ENCODE measurements around the gene PREX1.

Gene PREX1

DNA sequence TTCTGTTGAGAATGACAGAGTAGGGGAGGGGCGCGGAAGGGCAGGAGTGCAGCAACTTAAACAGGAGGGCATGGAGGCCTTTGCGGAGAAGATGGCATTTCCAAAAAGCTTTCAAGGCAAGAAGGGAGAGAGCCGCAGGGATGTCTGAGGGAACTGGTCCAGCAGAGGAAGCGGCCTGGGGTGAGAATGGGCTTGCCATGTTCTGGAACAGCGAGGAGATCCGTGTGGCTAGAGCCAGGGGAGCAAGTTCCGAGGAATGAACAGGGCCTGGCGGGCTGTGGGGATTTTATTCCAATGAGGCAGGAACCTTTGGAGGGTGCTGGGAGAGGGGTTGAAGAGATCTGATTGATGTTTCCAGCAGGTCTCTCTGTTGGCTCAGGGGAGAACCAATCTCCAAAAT is 86.1 kb downstream of the PREX1 start:
- Mint-ChIP-seq H3K36me3 (ENCODE audit: low read depth) (peaks cover 89% of the 10 kb centered on the region), H3K27ac (no peak overlapping the region), H3K27me3 (no peaks in the 10 kb centered on the region), H3K4me3 (no peak overlapping the region), H3K4me1 (ENCODE audit: low read depth) (peaks cover 38% of the 10 kb centered on the region), H3K9me3 (no peaks in the 10 kb centered on the region)
- intact Hi-C loops (cut with micrococcal nuclease) = no loop called here

GRCh38 chr20:48740712-48741111 is 87.1 kb downstream of the PREX1 start:
- Mint-ChIP-seq H3K9me3 (no peaks in the 10 kb centered on the region), H3K27ac (no peak overlapping the region), H3K4me1 (ENCODE audit: low read depth) (peaks cover 48% of the 10 kb centered on the region), H3K36me3 (ENCODE audit: low read depth) (peaks cover 98% of the 10 kb centered on the region), H3K4me3 (no peak overlapping the region), H3K27me3 (no peaks in the 10 kb centered on the region)
- intact Hi-C loops (cut with micrococcal nuclease) = no loop called here

DNA sequence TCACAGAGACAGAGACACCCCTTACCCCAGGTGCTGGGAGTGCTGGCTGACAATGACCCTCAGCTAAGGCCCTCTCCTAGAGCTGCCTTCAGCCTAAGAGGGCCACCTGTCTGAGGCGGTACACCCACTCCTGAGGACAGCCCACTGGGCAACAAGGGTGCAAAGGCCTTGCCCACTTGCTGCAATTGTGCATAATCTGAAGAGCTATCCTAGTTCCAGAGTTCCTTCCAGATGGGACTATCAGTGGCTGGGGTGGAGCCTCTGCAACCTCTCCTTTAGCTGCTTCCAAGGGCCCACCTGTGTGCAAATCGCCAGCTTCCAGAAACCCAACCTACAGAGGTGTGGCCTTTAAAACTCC is 87.5 kb downstream of the PREX1 start:
- H3K4me3 Mint-ChIP-seq = no peak overlapping the region
- no peak overlapping the region for H3K27ac Mint-ChIP-seq
- intact Hi-C loops (cut with micrococcal nuclease) = no loop called here
- peaks cover 99% of the 10 kb centered on the region for H3K36me3 Mint-ChIP-seq (ENCODE audit: low read depth)
- peaks cover 52% of the 10 kb centered on the region for H3K4me1 Mint-ChIP-seq (ENCODE audit: low read depth)
- no peaks in the 10 kb centered on the region for H3K27me3 Mint-ChIP-seq
- H3K9me3 Mint-ChIP-seq = no peaks in the 10 kb centered on the region

GRCh38 chr20:48739395-48740291 is 88.2 kb downstream of the PREX1 start:
- no peak overlapping the region for H3K27ac Mint-ChIP-seq
- H3K36me3 Mint-ChIP-seq (ENCODE audit: low read depth) = peaks cover 99% of the 10 kb centered on the region
- intact Hi-C loops (cut with micrococcal nuclease) = no loop called here
- no peaks in the 10 kb centered on the region for H3K27me3 Mint-ChIP-seq
- H3K9me3 Mint-ChIP-seq = no peaks in the 10 kb centered on the region
- H3K4me3 Mint-ChIP-seq = no peak overlapping the region
- H3K4me1 Mint-ChIP-seq (ENCODE audit: low read depth) = peaks cover 57% of the 10 kb centered on the region

- Mint-ChIP-seq H3K9me3 (no peaks in the 10 kb centered on the region), H3K27ac (peak overlapping the region; percentile 56), H3K27me3 (no peaks in the 10 kb centered on the region), H3K4me1 (ENCODE audit: low read depth) (peaks cover 58% of the 10 kb centered on the region), H3K36me3 (ENCODE audit: low read depth) (peaks cover 99% of the 10 kb centered on the region), H3K4me3 (no peak overlapping the region)
- intact Hi-C loops (cut with micrococcal nuclease) = no loop called here
Measured at GRCh38 chr20:48738399-48739304, 89.1 kb downstream of the PREX1 start.

- no peaks in the 10 kb centered on the region for H3K9me3 Mint-ChIP-seq
- H3K4me3 Mint-ChIP-seq = no peak overlapping the region
- peak overlapping the region; percentile 56 for H3K27ac Mint-ChIP-seq
- intact Hi-C loops (cut with micrococcal nuclease) = no loop called here
- peaks cover 64% of the 10 kb centered on the region for H3K4me1 Mint-ChIP-seq (ENCODE audit: low read depth)
- no peaks in the 10 kb centered on the region for H3K27me3 Mint-ChIP-seq
- H3K36me3 Mint-ChIP-seq (ENCODE audit: low read depth) = peaks cover 99% of the 10 kb centered on the region
Measured at GRCh38 chr20:48738094-48738398, 89.8 kb downstream of the PREX1 start.

DNA sequence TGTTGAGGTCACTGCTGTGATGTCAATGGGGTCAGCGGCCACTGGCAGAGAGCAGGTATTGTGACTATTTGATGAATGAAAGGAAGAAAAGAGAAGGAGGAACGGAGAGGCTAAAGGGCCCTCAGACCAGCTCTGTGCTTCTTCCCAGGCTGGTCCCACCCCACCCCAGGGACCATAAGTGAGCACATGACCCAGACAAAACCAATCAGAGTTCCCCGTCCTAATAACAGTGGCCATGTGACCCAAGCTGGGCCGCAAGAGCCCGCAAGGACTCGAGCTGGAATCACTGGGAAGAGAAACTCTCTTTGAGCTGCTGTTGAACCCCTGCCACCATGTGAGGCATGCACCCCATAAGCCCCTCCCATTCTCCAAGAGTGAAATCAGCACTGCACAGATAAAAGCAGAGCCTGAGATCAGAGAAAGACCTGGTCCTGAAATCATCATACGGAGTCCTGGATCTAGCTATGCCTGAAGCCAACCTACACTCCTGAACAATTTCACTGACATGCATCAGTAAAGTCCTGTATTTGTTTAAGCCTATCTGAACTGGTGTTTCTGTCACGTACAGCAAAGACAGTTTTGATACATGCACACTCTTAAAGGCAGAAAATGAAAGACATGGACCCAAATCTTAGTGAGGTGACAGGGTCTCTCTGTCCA is 90.2 kb downstream of the PREX1 start:
- Mint-ChIP-seq H3K9me3 (no peaks in the 10 kb centered on the region), H3K4me3 (no peak overlapping the region), H3K27ac (no peak overlapping the region), H3K4me1 (ENCODE audit: low read depth) (peaks cover 64% of the 10 kb centered on the region), H3K27me3 (no peaks in the 10 kb centered on the region), H3K36me3 (ENCODE audit: low read depth) (peaks cover 99% of the 10 kb centered on the region)
- intact Hi-C loops (cut with micrococcal nuclease) = no loop called here

DNA sequence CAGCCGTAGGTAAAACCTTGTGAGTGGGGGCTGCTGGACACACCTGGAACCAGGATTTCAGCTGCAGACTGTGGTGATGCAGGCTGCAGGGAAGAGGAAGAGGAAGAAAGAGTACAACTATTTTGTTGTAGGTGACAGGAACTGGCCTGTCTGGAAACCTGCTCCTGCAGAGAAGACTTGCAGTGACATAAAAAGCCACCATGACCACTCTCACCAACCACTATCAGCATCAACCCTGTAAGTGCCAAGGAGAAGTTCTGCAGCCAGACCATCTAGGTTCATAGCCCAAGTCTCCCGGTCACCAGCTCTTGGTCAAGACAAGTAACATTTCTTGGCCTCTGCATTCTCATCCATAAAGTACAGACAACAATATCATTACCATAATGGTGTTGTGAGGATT is 91.2 kb downstream of the PREX1 start:
- Mint-ChIP-seq H3K9me3 (no peaks in the 10 kb centered on the region), H3K36me3 (ENCODE audit: low read depth) (peaks cover 99% of the 10 kb centered on the region), H3K27ac (no peak overlapping the region), H3K27me3 (no peaks in the 10 kb centered on the region), H3K4me3 (no peak overlapping the region), H3K4me1 (ENCODE audit: low read depth) (peaks cover 69% of the 10 kb centered on the region)
- intact Hi-C loops (cut with micrococcal nuclease) = no loop called here

- Mint-ChIP-seq H3K36me3 (ENCODE audit: low read depth) (peaks cover 99% of the 10 kb centered on the region), H3K27me3 (no peaks in the 10 kb centered on the region), H3K4me1 (ENCODE audit: low read depth) (peaks cover 69% of the 10 kb centered on the region), H3K4me3 (no peak overlapping the region), H3K9me3 (no peaks in the 10 kb centered on the region), H3K27ac (no peak overlapping the region)
- intact Hi-C loops (cut with micrococcal nuclease) = no loop called here
Measured at GRCh38 chr20:48736231-48736630, 91.6 kb downstream of the PREX1 start.

DNA sequence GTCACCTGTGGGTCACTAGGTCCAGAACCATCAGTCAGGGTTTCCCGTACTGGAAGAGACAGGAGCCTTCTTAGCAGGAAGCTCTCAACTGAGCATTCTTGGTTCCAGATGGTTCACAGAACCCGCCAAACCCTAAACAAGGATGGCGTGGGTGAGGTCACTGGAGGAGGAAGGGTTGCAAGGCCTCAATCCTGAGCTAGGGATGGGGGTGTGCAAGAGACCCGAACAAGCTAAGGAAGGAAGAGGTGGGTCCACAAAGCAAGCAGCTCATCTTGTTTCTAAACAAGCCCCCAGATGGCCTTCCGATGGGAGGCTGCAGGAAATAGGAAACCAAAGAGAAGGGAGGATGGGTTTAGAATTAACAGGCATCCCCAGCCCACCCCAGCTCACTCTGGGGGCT is 92.7 kb downstream of the PREX1 start:
- H3K4me3 Mint-ChIP-seq = no peak overlapping the region

DNA sequence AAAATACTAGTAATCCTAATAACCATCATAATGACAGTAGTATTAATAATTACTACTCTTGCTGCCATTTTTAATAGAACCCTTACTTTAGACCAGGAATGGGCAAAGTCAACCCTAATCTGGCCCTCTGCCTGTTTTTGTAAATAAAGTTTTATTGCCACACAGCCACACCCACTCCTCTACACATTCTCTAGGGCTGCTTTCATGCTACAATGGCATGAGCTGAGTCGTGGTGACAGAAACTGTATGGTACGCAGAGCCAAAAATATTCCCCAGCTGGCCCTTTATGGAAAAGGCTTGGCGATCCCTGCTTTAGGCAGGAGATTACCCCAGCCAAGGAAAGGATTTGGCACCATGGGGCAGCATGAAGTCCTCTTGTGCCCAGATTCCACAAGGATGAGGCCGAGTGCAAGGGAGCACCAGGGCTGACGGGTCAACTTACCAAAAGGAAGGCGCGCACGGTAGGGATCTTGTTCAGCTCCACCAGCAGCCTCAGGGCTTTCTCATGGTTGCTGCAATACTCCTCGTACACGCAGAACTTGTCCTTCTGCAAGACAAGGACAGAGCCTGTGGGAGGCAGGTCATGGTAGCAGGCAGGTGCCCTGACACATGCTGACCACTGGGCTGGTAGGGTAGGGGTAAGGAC is 93.6 kb downstream of the PREX1 start:
- no peak overlapping the region for H3K27ac Mint-ChIP-seq
- no peak overlapping the region for H3K4me3 Mint-ChIP-seq
- H3K4me1 Mint-ChIP-seq (ENCODE audit: low read depth) = peaks cover 83% of the 10 kb centered on the region
- peaks cover 100% of the 10 kb centered on the region for H3K36me3 Mint-ChIP-seq (ENCODE audit: low read depth)
- H3K27me3 Mint-ChIP-seq = no peaks in the 10 kb centered on the region
- H3K9me3 Mint-ChIP-seq = no peaks in the 10 kb centered on the region
- intact Hi-C loops (cut with micrococcal nuclease) = no loop called here

More for the DNA sequence above, 92.7 kb downstream of the PREX1 start:
- Mint-ChIP-seq H3K27me3 (no peaks in the 10 kb centered on the region), H3K9me3 (no peaks in the 10 kb centered on the region), H3K27ac (peak overlapping the region; percentile 5), H3K36me3 (ENCODE audit: low read depth) (peaks cover 100% of the 10 kb centered on the region), H3K4me1 (ENCODE audit: low read depth) (peaks cover 79% of the 10 kb centered on the region)
- intact Hi-C loops (cut with micrococcal nuclease) = no loop called here

GRCh38 chr20:48733296-48733790 is 94.5 kb downstream of the PREX1 start:
- Mint-ChIP-seq H3K27me3 (no peaks in the 10 kb centered on the region), H3K27ac (no peak overlapping the region), H3K36me3 (ENCODE audit: low read depth) (peaks cover 100% of the 10 kb centered on the region), H3K4me1 (ENCODE audit: low read depth) (peaks cover 83% of the 10 kb centered on the region), H3K4me3 (no peak overlapping the region), H3K9me3 (no peaks in the 10 kb centered on the region)
- intact Hi-C loops (cut with micrococcal nuclease) = no loop called here

GRCh38 chr20:48732081-48732829 is 95.5 kb downstream of the PREX1 start:
- no peaks in the 10 kb centered on the region for H3K27me3 Mint-ChIP-seq
- H3K9me3 Mint-ChIP-seq = no peaks in the 10 kb centered on the region
- peaks cover 100% of the 10 kb centered on the region for H3K36me3 Mint-ChIP-seq (ENCODE audit: low read depth)
- H3K4me3 Mint-ChIP-seq = no peak overlapping the region
- intact Hi-C loops (cut with micrococcal nuclease) = no loop called here
- no peak overlapping the region for H3K27ac Mint-ChIP-seq
- H3K4me1 Mint-ChIP-seq (ENCODE audit: low read depth) = peaks cover 81% of the 10 kb centered on the region
